HUES64 (cell line): ENCODE data around the gene ST8SIA6.
"Not testable (repeated sequence)": the region's sequence is repeated elsewhere in the genome, so short reads cannot be mapped to it uniquely, and the experiment has no call there.

ENCODE experiments used
- H3K27ac ChIP-seq: 2 replicates; pipeline ENCODE4 v1.7.0; 2013; ENCODE audit warnings: low read depth, low read length, inconsistent platforms
- H3K27me3 ChIP-seq: 2 replicates; pipeline ENCODE4 v1.6.1; 2013; ENCODE audit warnings: mild to moderate bottlenecking, low read length; ENCODE audit not compliant: insufficient read depth
- H3K36me3 ChIP-seq: 2 replicates; pipeline ENCODE4 v1.6.1; 2013; ENCODE audit warnings: mild to moderate bottlenecking, low read length; ENCODE audit not compliant: insufficient read depth
- H3K4me1 ChIP-seq: 2 replicates; pipeline ENCODE4 v1.6.1; 2013; ENCODE audit warnings: mild to moderate bottlenecking, low read length, moderate library complexity; ENCODE audit not compliant: insufficient read depth
- H3K4me3 ChIP-seq: 2 replicates; pipeline ENCODE4 v1.5.1; 2013; ENCODE audit warnings: mild to moderate bottlenecking, low read length, moderate library complexity
- H3K9ac ChIP-seq: 2 replicates; pipeline ENCODE4 v1.6.1; 2013; ENCODE audit warnings: mild to moderate bottlenecking, low read depth, low read length
- H3K9me3 ChIP-seq: 2 replicates; pipeline ENCODE4 v1.6.1; 2013; ENCODE audit warnings: low read depth, low read length; ENCODE audit not compliant: insufficient read depth
- WGBS: fragments of 150-250, 120-280 bp; methylation state at CpG from one replicate; pipeline ENCODE4 v1.1.7; 2013; ENCODE audit warnings: missing lambda C conversion rate; 5-methylcytosine and 5-hydroxymethylcytosine counted together

The ST8SIA6 gene

GRCh38 chr10:17335065-17335464 is 119.3 kb downstream of the ST8SIA6 start:
- WGBS: 100% methylated on average over 2 of the region's 2 CpGs
- no peak overlapping the region for H3K27ac ChIP-seq
- H3K9ac ChIP-seq: no peak overlapping the region
- no peaks in the 10 kb centered on the region for H3K4me1 ChIP-seq
- H3K4me3 ChIP-seq: no peak overlapping the region
- H3K27me3 ChIP-seq: no peaks in the 10 kb centered on the region
- H3K9me3 ChIP-seq: 0 out of 2 replicates have a peak, but pooled peaks cover 6% of the 10 kb centered on the region
- H3K36me3 ChIP-seq: no peaks in the 10 kb centered on the region

GRCh38 chr10:17330501-17330900 is 123.9 kb downstream of the ST8SIA6 start:
- H3K4me1 ChIP-seq: no peaks in the 10 kb centered on the region
- no peak overlapping the region for H3K9ac ChIP-seq
- no peaks in the 10 kb centered on the region for H3K9me3 ChIP-seq
- no peaks in the 10 kb centered on the region for H3K27me3 ChIP-seq
- H3K4me3 ChIP-seq: no peak overlapping the region
- WGBS: 100% methylated on average over 1 of the region's 2 CpGs
- H3K36me3 ChIP-seq: no peaks in the 10 kb centered on the region
- H3K27ac ChIP-seq: no peak overlapping the region

- Histone ChIP-seq H3K4me1 (no peaks in the 10 kb centered on the region), H3K4me3 (no peak overlapping the region), H3K27me3 (no peaks in the 10 kb centered on the region), H3K9me3 (no peaks in the 10 kb centered on the region), H3K9ac (no peak overlapping the region), H3K27ac (no peak overlapping the region), H3K36me3 (no peaks in the 10 kb centered on the region)
- WGBS: 92% methylated on average over 4 of the region's 4 CpGs
These were observed 128.0 kb downstream of the ST8SIA6 start for GRCh38 chr10:17326377-17326776.

DNA sequence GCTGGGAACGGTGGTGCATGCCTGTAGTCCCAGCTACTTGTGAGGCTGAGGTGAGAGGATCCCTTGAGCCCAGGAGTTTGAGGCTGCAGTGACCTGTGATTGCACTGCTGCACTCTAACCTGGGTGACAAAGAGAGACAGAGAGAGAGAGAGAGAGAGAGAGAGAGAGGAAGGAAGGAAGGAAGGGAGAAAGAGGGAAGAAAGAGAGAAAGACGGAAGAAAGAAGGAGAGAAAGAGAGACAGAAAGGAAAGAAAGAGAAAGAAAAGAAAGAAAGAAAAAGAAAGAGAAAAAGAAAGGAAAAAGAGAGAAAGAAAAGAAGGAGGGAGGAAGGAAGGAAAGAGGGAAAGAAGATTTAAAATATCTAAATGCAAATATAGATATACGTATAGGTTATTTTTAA is 132.4 kb downstream of the ST8SIA6 start:
- H3K4me3 ChIP-seq, H3K4me1 ChIP-seq, H3K27me3 ChIP-seq, H3K9ac ChIP-seq, H3K9me3 ChIP-seq, H3K36me3 ChIP-seq, H3K27ac ChIP-seq: not testable (repeated sequence)
- WGBS: 89% methylated on average over 2 of the region's 3 CpGs

GRCh38 chr10:17316488-17317170 is 137.8 kb downstream of the ST8SIA6 start:
- H3K9me3 ChIP-seq: no peaks in the 10 kb centered on the region
- H3K36me3 ChIP-seq: no peaks in the 10 kb centered on the region
- H3K27me3 ChIP-seq: no peaks in the 10 kb centered on the region
- no peak overlapping the region for H3K27ac ChIP-seq
- H3K4me1 ChIP-seq: no peaks in the 10 kb centered on the region
- H3K9ac ChIP-seq: no peak overlapping the region
- no peak overlapping the region for H3K4me3 ChIP-seq
- 83% methylated on average over 1 of the region's 1 CpG for WGBS

DNA sequence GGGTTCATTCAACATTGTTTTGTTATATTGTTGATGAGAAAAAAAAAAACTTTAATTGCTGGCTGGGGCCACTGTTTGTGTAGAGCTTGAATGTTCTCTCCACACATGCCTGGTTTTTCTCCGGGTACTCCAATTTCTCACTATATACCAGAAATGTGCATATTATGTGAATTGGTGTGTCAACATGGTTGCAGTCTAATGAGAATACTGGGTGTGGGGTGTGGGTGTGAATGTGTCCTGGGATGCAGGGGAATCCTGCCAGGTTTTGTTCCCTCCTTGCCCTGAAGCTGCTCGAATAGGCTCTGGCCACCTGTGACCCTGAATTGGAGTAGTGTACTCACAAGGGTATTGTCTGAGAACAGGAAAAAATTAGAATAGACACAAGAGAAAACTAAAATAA is 145.0 kb downstream of the ST8SIA6 start:
- Histone ChIP-seq H3K4me1 (no peaks in the 10 kb centered on the region), H3K27ac (no peak overlapping the region), H3K27me3 (no peaks in the 10 kb centered on the region), H3K9ac (no peak overlapping the region), H3K36me3 (no peaks in the 10 kb centered on the region), H3K4me3 (no peak overlapping the region), H3K9me3 (no peaks in the 10 kb centered on the region)
- 78% methylated on average over 1 of the region's 2 CpGs for WGBS

- Histone ChIP-seq H3K4me3 (no peak overlapping the region), H3K9me3 (no peaks in the 10 kb centered on the region), H3K9ac (no peak overlapping the region), H3K36me3 (no peaks in the 10 kb centered on the region), H3K4me1 (no peaks in the 10 kb centered on the region), H3K27ac (no peak overlapping the region), H3K27me3 (no peaks in the 10 kb centered on the region)
- 79% methylated on average over 2 of the region's 3 CpGs for WGBS
These were observed 147.3 kb downstream of the ST8SIA6 start for GRCh38 chr10:17307123-17307522.

GRCh38 chr10:17292375-17292774 is 162.0 kb downstream of the ST8SIA6 start:
- no peak overlapping the region for H3K9ac ChIP-seq
- no peaks in the 10 kb centered on the region for H3K36me3 ChIP-seq
- 73% methylated on average over 4 of the region's 4 CpGs for WGBS
- no peak overlapping the region for H3K27ac ChIP-seq
- H3K27me3 ChIP-seq: no peaks in the 10 kb centered on the region
- no peaks in the 10 kb centered on the region for H3K4me1 ChIP-seq
- no peaks in the 10 kb centered on the region for H3K9me3 ChIP-seq
- no peak overlapping the region for H3K4me3 ChIP-seq

GRCh38 chr10:17290226-17290625 is 164.2 kb downstream of the ST8SIA6 start:
- 73% methylated on average over 6 of the region's 6 CpGs for WGBS

DNA sequence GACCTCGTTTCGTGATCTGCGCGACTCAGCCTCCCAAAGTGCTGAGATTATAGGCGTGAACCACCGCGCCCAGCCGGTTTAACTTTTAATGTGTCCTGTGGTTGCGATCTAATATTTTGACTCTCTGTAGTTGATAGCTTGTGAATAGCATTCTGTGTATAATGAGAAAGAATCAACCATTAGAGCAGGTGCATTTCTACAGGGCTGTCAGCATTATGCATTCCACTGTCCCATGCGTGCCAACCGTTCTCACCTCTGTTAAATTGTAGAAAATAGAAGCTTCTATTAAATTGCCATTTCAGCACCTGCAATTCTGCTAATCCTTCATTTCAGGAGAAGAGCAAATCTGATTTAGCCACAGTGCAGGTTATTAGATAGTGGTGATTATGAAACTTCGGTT is 164.6 kb downstream of the ST8SIA6 start:
- Histone ChIP-seq H3K27ac (no peak overlapping the region), H3K9ac (no peak overlapping the region), H3K36me3 (no peaks in the 10 kb centered on the region), H3K27me3 (no peaks in the 10 kb centered on the region), H3K4me3 (no peak overlapping the region), H3K9me3 (no peaks in the 10 kb centered on the region), H3K4me1 (no peaks in the 10 kb centered on the region)
- 95% methylated on average over 11 of the region's 12 CpGs for WGBS

More at GRCh38 chr10:17290226-17290625, 164.2 kb downstream of the ST8SIA6 start:
- Histone ChIP-seq H3K4me1 (no peaks in the 10 kb centered on the region), H3K9ac (no peak overlapping the region), H3K27me3 (no peaks in the 10 kb centered on the region), H3K36me3 (no peaks in the 10 kb centered on the region), H3K27ac (no peak overlapping the region), H3K9me3 (no peaks in the 10 kb centered on the region), H3K4me3 (no peak overlapping the region)

GRCh38 chr10:17286562-17287550 is 167.5 kb downstream of the ST8SIA6 start:
- WGBS: 81% methylated on average over 10 of the region's 10 CpGs

More at GRCh38 chr10:17286562-17287550, 167.5 kb downstream of the ST8SIA6 start:
- Histone ChIP-seq H3K4me1 (no peaks in the 10 kb centered on the region), H3K36me3 (no peaks in the 10 kb centered on the region), H3K4me3 (no peak overlapping the region), H3K27ac (no peak overlapping the region), H3K9ac (no peak overlapping the region), H3K27me3 (no peaks in the 10 kb centered on the region), H3K9me3 (peaks cover 22% of the 10 kb centered on the region)
